HG03571 (cell line): Measurements from ENCODE around the gene STX18.
"Not testable (repeated sequence)": the region's sequence is repeated elsewhere in the genome, so short reads cannot be mapped to it uniquely, and the experiment has no call there.

Experiments
- ATAC-seq: cut with Tn5 transposase; IDR thresholded peaks from one replicate; pipeline ENCODE4 v1.9.1; 2021; ENCODE audit not compliant: unreplicated experiment

The STX18 gene

DNA sequence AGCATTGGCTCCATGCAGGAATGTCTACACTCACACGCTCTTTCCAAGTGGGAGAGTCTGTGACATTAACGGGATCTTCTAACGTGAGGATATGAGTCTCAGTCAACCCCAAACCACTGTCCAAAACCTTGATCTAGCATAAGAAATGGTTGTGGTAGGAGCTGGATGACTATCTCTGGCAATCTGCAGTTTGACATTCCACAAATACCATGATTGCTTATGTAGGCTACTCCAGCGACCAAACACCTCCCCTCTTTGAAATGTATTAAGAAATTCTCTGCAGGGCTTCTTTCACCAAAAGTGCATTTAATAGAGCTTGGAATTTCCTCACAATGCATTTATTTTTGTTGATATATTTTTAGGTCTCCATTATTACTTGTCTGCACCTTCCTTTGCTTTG, 14.1 kb upstream of the STX18 start:
- no peak for ATAC-seq

DNA sequence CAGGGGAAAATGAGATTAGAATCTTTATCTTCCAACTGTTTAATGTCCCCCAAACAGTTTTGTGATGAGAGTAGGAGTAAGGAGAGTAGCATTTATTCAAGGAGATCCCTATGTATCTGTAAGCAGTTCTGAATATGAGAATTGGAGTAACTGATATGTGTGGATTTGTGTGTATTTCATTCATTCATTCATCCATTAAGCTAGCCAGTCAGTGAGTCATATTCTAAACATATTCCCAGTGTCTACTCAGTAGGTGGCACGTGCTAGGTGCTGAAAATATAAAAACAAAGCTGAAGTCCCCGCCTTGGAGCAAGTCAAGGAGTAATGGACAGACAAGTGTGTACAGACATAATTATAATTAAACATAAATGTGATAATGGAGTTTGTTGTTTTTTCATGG, 12.4 kb upstream of the STX18 start:
- no peak for ATAC-seq

DNA sequence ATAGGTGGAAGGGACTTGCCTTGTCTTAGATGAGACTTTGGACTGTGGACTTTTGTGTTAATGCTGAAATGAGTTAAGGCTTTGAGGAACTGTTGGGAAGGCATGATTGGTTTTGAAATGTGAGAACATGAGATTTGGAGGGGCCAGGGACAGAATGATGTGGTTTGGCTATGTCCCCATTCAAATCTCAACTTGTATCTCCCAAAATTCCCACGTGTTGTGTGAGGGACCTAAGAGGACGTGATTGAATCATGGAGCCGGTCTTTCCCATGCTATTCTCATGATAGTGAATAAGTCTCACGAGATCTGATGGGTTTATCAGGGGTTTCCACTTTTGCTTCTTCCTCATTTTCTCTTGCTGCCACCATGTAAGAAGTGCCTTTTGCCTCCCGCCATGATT, 10.2 kb upstream of the STX18 start:
- ATAC-seq, result not testable (repeated sequence)

DNA sequence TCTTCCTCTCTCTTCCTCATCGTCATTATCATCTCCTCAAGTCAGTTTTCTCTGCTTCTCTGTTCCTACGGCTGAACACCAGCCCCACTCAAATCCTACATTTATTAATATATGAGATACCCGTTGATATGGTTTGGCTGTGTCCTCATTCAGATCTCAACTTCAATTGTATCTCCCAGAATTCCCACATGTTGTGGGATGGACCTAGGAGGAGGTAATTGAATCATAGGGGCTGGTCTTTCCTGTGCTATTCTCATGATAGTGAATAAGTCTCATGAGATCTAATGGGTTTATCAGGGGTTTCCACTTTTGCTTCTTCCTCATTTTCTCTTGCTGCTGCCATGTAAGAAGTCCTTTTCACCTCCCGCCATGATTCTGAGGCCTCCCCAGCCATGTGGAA, 8.3 kb upstream of the STX18 start:
- not testable (repeated sequence) for ATAC-seq

DNA sequence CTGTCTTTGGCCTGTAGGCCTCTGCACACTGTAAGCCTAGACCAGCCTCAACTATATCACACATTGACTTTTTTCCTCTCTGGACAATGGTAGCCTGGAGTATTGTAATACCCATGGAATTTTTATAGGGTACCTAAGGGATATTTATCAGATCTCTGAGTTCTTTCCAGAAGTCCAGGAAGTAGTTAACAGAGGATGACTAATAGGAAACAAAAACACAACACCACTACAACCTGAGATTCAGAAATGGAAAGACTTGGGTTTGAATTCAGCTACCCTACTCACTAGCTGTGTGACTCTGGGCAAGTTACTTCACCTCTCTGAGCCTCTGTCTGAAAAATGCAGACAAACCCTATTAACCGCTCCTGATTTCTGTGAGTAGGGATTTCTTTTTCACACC, 7.7 kb upstream of the STX18 start:
- ATAC-seq, result no peak

DNA sequence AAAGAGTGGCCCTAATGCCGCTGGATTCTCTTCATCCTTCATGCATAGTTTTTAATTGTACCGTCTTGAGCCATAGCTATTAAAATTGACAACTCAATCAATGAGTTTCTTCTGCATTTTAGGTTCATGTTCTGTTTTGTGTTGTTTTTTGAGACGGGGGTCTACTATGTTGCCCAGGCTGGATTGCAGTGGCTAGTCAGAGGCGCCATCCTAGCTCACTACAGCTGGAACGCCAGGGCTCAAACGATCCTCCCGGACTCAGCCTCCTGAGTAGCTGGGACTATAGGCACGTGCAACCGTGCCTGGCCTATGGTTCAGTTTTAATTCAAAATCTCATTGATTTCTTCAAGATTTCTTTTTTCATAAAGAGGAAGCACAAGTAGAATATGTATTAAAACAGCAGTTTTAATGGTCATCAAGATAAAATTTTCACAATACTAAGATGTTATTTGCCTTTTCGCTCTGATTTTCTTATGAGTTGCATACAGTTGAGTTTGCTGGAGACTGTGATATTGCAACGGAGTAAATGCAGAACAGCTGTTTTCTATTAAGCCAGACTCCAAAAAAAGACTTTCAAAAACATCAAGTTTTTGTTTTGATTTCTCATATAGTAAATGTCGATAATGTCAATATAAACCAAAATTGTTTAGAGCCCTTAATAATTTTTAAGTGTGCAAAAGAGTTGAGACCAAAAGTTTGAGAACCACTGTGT, 1.1 kb upstream of the STX18 start:
- no peak for ATAC-seq

DNA sequence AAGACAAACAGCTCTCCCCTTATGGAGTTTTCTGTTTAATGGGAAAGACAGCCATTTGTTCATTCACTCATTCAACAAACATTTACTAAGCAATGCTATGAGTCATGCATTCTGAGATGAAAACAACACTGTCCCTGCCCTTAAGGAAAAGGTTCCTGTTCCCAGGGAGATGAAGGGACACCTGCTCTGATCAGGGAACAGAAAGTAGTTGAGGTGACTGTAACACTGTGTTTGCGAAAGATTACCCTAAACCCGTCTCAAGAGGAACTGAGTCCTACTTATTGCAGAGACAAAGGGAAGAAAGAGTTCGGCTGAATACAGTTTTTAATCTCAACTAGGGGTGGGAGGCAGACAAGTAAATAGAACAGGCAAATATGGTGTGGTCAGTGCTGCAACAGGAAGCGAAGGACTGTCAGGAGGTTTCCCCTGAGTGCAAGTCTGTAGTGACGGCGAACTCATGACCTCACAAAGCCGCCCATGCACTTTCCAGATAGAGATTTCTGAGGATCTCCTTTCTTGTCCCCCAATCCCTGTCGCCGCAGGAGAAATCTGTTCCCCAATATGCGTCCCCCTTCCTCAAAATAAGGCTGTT, 712 bp downstream of the STX18 start:
- ATAC-seq, result peak; percentile 50

DNA sequence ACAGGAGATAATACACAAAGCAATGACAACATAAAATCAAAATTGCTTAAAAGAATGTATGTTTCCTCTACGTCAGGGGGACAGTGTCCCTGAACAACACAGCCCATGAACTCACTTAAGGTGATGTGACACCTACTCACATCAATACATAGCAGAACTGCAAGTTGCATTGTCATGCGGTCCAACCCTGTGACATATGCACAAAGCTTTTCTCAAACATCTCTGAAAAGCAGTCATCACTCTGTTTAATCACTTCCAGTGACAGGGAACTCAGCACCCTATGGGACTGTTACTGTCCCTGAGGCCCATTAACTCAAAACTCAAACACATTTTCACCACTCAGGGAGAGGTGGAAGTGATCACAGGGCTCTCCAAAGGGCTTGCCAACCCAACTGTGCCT, 2.4 kb downstream of the STX18 start:
- no peak for ATAC-seq

DNA sequence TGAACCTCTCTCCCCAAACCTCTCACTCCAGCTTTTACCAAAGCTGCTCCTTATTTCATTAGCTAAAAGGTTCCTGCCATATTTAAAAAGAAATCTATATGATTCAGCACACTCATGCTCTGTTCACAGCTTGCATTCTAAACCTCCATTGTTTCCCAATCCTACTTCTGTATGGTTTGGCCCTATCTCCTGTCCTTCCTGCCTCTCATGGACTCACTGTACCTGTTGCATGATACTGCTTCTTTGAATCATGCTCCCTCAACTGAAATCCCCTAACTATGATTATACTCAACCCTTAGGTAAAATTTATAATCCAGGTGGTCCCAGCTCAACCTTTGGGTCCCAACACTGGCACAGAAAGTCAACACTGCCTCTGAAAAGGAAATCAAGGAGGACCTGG, 6.3 kb downstream of the STX18 start:
- ATAC-seq, result no peak

DNA sequence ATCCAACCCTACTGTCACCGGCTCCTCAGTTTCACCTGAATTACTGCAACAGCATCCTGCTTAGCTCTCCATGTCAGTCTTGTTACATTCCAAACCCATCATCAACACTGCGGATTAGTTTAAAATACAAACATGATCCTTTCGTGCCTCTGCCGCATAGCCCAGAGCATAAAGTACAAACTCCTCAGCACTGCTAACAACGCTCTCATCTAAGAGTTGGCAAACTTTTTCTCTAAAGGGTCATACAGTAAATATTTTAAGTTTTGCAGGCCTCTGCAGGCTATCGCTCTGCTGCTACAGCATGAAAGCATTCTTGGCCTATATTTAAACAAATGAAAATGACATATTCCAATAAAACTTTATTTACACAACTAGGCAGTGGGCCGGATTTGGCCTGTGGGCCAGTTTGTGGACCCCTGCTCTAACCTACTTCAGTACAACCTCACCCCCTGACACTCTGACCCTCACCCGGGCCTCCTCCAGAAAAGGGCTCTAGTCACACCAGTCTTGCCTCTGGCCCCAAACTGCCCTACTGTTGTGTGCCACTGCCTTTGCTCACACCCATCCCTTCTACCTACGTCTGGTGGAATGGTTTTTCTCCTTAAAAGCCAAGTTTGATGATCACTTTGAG, 7.2 kb downstream of the STX18 start:
- no peak for ATAC-seq

DNA sequence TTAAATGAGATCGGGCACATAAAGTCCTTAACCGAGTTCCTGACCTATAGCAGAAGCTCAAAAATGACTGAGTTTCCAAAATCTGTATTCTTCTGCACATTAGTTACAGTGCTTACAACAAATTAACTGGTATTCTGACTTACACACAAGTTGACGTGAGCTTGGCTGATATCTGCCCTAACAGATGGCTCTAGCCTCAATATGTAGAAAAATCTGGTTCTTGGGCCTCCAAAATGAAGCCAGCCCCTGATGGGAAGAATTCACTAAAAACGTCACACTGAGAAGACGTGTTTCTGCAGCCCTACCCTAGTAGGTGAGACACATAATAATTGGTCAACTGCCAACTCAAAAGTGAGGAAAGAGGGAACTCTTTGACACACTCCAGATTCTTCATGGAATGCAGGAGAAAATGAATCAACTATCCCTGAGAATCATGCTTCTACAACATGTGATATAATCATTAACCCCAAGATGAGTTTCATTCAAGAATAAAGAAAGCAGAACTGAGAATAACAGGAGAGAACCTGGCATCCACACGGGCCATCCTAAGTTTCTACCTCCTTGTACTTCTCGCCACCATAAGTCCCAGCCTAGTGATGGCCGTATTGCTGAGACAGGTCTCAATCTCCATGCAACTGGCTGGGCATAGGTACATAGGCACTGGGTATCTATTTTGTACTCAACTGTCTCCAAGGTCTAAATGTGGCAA, 8.2 kb downstream of the STX18 start:
- ATAC-seq, result no peak

DNA sequence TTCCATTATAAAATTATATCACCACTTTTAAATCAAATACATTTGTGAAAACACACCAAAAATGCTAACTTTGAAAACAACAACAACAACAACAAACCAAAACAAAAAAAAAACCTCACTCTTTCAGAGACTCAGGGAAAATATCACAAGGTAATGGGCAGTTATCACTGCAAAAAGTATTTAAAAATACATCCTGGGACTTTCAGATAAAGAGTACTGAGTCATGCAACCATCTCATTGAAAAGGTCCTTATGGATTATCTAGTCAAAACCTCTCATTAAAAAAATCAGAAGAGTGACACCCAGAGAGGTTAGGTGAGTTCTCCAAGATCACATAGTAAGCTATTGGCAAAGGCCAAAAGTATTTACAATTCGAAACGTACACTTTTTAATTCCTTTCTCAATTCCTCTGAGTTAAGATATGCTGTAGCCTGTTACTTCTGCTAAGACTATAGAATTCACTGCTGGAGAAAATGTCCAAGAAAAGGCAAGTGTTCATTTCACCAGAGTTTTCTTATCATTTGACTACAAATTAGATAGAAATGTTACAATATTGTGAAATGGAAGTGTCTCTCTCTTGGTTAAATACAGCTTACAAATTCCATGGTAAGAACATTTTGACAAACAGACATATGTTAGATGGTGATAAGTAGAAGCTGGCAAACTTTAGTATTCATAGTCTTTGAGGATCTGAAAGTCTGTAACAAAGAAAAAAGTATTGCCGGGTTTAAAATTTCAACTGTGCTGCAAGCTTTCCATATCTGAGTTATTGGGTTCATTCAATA, 9.3 kb downstream of the STX18 start:
- no peak for ATAC-seq

DNA sequence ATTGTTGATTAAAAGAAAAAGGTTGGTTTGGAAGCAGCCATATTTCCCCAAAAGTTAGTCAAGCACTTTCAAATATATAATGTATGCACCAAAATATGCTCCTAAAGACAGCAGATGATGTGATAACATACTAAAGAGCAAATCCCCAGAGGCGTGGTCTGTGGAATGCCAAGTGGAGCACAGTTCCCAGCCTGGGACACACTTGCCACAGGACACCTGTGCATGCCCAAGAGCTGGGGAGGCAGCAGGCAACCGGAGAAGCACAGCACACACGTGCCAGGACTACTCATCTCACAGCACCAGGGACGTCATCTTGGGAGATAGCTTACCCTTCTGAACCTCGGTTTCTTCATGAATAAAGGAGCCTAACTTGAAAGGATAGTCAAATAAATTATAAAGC, 12.5 kb downstream of the STX18 start:
- no peak for ATAC-seq

DNA sequence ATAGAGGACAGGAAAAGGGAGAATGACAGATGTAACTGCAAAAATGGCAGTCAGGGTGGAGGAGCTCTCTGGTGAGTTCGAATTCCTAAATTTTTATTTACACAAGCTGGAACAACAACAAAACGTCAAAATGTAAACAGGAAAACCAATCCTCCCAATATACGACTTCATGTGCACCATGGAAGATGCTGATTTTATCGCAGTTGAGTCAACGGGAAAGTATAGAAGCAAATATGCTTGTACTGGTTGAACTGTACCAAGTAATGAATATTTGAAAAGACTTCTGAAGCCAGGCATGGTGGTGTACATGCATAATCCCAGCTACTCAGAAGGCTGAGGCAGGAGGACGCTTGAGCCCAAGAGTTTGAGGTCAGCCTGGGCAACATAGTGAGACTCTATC, 15.4 kb downstream of the STX18 start:
- no peak for ATAC-seq

DNA sequence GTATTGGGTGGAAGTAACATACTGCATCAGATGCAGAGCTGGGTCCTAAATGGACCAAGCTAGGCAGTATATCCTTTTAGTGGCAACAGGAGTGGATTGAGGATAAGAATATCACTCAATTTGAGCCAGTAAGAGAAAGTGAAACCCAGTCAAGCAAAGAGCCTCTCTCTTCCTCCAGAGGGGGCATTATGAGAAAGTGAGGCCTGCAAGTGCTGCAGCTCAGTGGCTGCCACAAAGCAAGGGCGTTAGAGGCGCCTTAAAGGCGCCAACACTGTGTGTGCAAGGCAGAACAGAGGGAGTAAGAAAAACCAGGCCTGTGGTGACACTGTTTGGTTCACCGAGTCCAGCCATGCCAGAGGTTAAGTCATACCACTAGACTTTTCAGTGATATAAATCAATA, 17.5 kb downstream of the STX18 start:
- ATAC-seq, result peak; percentile 96

DNA sequence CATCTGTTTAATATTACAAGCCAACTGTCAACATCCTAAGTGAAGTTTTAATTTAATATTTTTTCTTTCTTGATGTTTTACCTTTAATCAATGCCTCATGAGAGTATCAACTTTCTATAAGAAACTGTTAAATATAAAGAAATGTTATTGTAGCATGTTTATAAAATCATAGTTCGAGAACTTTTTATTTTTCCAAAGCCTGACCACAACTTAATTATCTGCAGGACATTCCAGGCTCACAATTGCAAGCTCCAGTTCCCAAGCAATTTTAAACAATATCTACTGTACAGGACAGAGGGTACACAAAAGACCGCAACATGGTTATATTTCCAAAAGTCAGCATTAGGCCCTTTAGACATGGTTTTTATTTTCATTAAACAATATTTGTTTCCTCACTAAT, 20.1 kb downstream of the STX18 start:
- no peak for ATAC-seq

DNA sequence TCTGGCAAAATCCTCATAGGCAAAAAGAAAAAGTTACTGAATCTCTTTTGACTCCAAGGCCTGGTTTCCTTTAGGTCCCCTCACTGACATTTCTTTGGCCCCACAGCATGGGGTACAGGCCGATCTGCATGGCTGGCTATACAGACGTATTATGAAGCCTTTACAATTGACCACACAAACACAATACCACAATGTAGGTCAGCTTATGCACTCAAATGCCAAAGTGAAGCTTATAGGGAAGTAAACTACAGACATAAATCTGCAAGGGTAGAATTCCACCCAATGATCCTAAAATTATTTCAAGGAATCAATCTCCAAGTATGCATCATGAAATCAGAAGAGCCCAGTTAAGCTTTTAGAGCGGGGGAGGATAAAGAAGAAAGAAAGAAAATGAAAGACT, 20.7 kb downstream of the STX18 start:
- ATAC-seq, result no peak

DNA sequence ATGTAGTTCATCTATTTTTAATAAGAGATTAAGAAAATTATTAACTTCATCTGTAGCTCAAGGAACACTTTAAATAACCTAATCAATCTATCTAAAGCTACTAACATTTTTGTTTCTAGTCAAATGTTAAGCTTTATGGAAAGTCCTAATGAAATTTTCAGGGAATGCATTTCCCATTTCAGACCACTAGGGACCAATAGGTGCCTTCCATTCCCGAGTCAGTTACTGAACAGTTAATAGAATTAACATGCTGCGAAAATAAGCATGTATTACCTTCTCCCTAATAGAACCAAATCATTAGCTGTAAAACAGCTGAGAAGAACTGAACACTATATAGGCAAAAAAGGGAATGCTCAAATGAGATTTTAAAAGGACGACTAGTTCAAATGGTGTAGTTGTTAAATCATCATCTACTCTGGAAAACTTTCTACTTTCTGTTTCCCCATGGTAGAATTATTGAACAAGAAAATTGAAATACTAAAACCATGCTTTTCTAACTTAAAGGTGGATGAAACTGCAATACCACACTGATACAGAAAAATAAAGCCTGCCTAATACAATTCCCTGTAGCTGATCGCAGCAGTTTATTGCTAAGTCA, 22.5 kb downstream of the STX18 start:
- ATAC-seq, result no peak

DNA sequence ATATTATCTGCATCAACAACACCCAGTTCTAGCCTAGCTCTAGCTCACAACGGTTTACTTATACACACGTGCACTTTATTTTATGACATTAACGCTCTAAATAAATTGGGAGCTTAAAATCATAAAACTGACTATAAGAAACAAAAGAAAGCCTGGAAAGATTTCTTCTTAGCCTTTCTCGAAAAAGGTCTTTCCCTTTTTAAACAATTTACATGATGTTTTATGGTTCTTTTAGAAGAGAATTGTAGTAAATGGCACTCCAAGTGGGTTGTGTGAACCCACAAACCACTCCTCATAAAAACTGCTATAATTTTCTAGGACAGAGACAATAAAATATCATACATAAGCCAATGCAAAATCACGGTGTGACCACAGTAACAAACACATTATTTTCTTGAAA, 23.1 kb downstream of the STX18 start:
- ATAC-seq, result no peak

DNA sequence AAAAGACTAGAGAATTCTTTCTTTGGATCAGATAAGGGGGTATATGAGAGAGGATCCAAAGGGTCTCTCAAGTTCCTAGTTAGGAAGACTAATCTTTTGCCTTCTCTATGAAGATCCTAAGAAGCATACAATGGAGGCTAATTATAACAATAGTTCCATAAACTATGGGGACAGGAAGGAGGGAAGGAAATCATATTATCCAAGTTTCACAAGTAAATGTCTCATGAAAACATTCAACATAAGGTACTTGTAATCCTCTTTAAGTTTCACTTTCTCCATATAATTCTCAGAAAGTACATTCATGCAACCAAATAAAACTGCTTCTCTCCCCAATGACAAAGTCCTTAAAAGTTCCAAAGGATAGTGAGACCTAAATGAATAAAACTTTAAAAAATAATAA, 27.1 kb downstream of the STX18 start:
- ATAC-seq, result no peak

DNA sequence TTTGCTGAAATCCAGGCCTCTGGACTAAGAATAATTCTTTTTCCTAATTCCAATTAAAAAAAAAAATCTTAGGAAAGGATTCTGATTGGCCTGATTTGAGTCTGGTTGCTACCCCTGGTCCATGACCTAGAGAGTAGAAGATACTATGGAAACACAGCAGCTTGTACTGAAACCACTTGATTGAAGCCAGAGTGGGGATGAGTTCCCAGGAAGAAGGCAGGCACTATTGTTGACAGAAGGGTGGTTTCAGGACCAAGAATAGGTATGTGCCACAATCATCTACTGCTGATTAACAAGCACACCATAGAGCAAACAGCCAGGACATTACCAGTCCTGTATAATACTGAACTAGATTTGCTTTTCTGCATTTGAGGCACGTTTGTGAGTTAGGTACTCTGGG, 29.6 kb downstream of the STX18 start:
- no peak for ATAC-seq
